ENCODE results near the gene POLR3A.
"Not testable (repeated sequence)": the region's sequence is repeated elsewhere in the genome, so short reads cannot be mapped to it uniquely, and the experiment has no call there.

POLR3A gene

GRCh38 chr10:78015546-78015945, 13.8 kb downstream of the POLR3A start:
- DNase-seq, result no peak

GRCh38 chr10:78013564-78013963, 15.8 kb downstream of the POLR3A start:
- DNase-seq, result no peak

DNA sequence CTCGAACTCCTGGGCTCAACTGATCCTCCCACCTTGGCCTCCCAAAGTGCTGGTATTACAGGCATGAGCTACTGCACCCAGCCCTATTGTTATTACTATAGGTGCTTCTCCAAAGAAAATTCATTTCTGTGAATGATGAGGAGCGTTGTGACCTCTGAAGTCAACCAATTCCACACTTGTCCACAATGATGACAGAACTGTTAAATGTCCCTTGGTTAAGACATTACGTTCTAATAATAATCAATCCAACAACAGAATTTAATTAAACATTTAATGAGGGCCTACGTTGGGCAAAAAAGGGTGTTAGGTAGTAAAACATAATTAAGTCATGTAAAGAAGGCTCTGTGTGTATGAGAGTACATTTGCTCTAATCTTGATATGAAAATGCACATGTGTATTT, 18.2 kb downstream of the POLR3A start:
- no peak for DNase-seq

GRCh38 chr10:78010278-78010677, 19.0 kb downstream of the POLR3A start:
- no peak for DNase-seq

GRCh38 chr10:78009662-78010061, 19.7 kb downstream of the POLR3A start:
- no peak for DNase-seq

DNA sequence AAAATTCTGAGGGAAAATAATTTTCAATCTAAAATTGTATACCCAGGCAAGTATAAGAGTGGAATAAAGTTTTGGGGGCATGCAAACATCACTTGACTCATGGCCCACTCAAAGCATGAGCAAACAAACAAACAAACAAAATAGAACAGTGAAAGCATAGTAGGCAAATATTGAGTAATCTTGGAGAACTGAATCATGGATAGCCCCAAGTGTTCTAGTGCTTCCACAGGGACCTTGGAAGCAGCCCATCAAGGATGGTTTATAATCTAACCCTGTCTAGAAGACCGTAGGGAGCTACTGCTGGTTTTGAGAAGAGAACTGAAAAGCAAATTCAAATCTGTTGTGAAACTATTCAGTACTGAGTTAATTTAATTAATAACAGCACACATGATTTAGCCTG, 22.1 kb downstream of the POLR3A start:
- no peak for DNase-seq

DNA sequence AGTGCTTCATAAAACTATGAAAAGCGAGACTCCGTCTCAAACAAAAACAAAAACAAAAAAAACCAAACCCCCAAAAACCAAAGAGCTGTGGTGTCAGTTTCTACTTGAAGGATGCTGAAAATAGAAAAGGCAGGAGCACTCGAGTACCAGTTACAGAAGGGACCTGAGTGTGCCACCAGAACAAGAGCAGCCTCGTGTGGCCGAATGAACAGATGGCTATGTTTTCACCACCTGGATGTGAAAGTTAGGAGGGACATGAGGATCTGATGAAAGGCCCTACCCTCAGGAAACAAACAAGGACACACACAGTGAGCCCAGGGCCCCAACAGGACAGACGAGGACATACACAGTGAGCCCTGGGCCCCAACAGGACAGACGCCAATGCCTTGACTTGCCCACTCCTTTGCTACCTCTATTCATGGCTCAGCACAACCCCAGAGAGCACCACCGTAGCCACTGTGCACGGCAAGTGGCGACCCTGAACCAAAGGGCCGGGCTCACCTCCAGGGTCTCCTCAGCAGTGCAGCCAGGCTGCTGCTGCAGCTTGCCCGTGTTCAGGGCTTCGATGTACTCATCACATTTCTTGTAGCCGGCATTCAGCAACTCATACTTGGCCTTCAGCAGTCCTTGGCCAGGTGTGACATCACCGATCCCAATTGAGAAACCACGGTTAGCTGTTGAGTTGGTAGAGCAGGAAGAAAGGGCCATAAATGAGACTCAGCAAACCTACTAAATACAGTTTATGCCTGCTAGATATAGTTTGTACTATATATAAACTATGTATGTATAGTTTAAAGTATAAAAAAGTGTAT, 24.9 kb downstream of the POLR3A start:
- DNase-seq, result no peak

GRCh38 chr10:78002541-78003288, 26.6 kb downstream of the POLR3A start:
- DNase-seq, result no peak

DNA sequence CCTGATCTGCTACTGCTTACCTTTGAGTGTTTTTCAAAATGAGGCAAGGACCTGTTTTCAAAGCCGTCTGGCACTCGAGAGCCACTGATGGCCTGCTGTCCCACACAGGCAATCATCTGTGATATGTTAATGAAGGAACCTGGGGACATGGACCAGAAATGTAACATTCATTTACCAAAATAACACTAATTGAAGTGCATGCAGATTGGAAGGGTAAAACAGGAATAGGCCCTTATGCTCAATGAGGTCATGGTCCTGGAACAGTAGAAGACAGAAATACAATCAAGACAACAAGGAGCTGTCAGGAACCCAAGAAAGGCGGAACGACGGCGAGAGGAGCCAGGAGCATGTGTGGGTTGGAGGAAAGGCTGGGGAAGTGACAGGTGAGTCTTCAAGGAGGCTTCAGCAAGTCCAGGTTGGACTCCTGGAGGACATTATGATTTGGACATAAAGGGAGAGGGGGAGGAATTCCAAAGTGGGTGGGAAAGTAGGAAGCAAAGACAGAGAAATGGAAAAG, 28.3 kb downstream of the POLR3A start:
- DNase-seq, result no peak

GRCh38 chr10:78000206-78000605, 29.1 kb downstream of the POLR3A start:
- DNase-seq, result no peak

DNA sequence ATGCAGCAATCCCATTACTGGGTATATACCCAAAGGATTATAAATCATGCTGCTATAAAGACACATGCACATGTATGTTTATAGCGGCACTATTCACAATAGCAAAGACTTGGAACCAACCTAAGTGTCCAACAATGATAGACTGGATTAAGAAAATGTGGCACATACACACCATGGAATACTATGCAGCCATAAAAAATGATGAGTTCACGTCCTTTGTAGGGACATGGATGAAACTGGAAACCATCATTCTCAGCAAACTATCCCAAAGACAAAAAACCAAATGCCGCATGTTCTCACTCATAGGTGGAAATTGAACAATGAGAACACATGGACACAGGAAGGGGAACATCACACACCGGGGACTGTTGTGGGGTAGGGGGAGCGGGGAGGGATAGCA, 30.5 kb downstream of the POLR3A start:
- DNase-seq, result not testable (repeated sequence)

DNA sequence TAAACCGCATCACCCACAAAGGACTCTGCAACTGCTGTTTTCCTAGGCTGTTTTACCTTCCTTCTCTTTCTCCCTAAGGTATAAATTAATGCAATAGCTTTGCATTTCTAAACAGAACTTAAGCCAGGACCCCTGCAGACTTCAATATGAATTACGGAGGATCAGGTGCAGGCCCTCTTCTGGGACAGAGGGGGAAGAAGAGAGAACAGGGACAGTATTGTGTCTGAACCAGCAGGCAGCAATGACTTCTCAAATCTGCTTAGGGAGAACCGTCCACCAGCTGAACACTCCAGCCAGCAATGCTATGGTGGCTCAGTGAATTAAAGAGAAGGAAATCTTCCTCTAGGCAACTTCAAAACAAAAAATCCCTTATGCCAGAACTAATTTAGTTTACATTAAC, 35.7 kb downstream of the POLR3A start:
- DNase-seq, result no peak

GRCh38 chr10:77989081-77989724, 40.1 kb downstream of the POLR3A start:
- DNase-seq, result no peak

GRCh38 chr10:77987671-77988255, 41.6 kb downstream of the POLR3A start:
- no peak for DNase-seq

DNA sequence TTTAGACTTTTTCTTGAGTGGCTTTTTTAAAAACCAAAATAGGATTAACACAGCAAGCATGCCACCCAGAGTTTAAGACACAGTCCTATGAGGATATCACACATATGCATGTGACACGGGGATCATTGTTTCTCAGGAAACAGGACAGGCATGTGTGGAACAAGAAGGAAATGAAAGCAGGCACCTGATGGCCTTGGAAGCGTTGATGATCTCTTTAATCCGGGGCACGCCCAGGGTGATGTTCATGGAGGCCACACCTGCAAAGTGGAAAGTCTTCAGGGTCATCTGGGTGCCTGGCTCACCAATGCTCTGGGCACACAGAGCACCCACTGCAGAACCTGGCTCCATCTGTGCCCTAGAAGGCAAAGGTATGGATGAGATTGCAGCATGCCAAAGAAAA, 44.3 kb downstream of the POLR3A start:
- DNase-seq, result no peak

- no peak for DNase-seq
Measured at GRCh38 chr10:77983384-77984341, 45.7 kb downstream of the POLR3A start.

DNA sequence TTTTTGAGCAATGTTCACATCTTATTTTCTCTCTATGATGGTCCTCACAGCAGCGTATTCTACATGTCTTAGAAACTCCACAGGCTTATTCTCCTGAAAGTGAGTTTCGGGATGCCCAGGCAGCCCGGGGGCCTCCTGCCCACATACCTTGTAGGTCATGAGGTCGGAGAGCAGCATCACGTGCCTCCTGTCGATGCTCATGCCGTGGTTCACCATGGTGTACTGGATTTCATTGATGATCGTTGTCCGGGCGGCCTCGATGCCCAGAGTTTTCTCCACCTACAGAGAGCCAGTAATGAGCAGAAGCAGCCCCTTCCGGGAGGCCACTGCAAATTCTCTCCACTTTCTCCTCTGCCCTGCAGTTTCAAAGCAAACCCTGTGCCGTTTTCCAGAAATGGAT, 48.0 kb downstream of the POLR3A start:
- DNase-seq, result no peak

GRCh38 chr10:77979221-77979620, 50.1 kb downstream of the POLR3A start:
- no peak for DNase-seq

- no peak for DNase-seq
Measured at GRCh38 chr10:77978360-77978759, 51.0 kb downstream of the POLR3A start.

GRCh38 chr10:77977934-77978333, 51.4 kb downstream of the POLR3A start:
- no peak for DNase-seq

DNA sequence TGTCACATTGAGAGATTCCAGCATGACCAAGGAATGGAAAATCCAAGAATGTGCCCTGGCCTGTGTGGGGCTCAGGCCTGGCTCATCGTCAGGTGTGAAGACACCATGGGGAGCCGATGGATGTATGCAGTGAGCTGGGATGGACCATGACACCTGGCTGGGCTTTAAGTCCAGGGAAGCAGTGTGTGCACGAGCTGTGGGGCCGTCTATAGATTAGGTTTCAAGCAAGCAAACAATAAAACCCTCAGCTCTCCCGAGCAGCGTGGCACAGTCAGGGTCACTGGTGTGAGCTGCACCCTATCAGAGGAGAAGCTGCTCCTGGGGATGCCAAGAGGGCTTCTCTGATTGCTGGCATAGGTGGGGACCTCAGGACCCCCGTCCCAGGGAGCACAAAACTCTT, 52.3 kb downstream of the POLR3A start:
- no peak for DNase-seq

DNA sequence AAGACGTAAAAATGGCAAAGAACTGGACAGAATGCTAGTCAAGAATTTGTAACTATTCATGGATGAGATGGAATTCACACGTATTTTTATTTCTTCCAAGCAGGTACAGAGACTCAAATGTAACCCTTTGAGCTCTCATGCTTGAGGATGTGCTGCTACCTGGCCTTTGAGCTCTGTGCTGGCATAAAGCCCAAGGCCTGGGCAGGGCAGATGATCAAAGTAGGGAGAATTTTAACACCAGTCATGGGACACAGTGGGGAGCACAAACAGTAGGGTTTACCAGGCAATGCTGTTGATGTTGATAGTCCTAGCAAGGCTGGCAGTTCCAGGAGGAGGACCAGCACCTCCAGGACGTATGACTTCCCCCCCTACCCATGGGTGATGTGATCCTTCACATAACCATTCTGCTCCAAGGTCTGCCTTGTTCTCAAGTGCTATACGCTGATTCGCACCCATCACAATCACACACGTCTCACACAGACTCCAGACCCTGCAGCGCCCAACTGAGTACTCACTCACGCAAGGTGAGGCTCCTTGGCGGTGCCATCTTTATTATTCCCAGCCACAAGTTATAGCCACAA, 54.1 kb downstream of the POLR3A start:
- DNase-seq, result no peak
